GM18498 (cell line): ENCODE data around the gene CTU2.

Experiments
- ATAC-seq: cut with Tn5 transposase; IDR thresholded peaks from one replicate; pipeline ENCODE4 v1.9.1; 2021; ENCODE audit warnings: mild to moderate bottlenecking, moderate library complexity; ENCODE audit not compliant: unreplicated experiment

The CTU2 gene

GRCh38 chr16:88713054-88713453 is 6.8 kb downstream of the CTU2 start:
- ATAC-seq = no peak

- ATAC-seq = no peak
Observed at GRCh38 chr16:88713568-88714419, 7.5 kb downstream of the CTU2 start.

- ATAC-seq = no peak
Observed at GRCh38 chr16:88714420-88715302, 8.4 kb downstream of the CTU2 start.

- no peak for ATAC-seq
Observed at GRCh38 chr16:88715312-88716190, 9.2 kb downstream of the CTU2 start.

- no peak for ATAC-seq
Observed at GRCh38 chr16:88716201-88716600, 9.9 kb downstream of the CTU2 start.

- no peak for ATAC-seq
Observed at GRCh38 chr16:88716601-88717001, 10.3 kb downstream of the CTU2 start.

GRCh38 chr16:88718178-88718577 is 11.9 kb downstream of the CTU2 start:
- no peak for ATAC-seq

- ATAC-seq = no peak
Observed at GRCh38 chr16:88719267-88719932, 13.1 kb downstream of the CTU2 start.

- ATAC-seq = no peak
Observed at GRCh38 chr16:88719933-88720296, 13.6 kb downstream of the CTU2 start.

- no peak for ATAC-seq
Observed at GRCh38 chr16:88720396-88720970, 14.2 kb downstream of the CTU2 start.

GRCh38 chr16:88721236-88721635 is 14.9 kb downstream of the CTU2 start:
- ATAC-seq = no peak

GRCh38 chr16:88721815-88722755 is 15.8 kb downstream of the CTU2 start:
- ATAC-seq = no peak

GRCh38 chr16:88722784-88723506 is 16.6 kb downstream of the CTU2 start:
- no peak for ATAC-seq

- ATAC-seq = no peak
Observed at GRCh38 chr16:88723507-88723887, 17.2 kb downstream of the CTU2 start.

- ATAC-seq = no peak
Observed at GRCh38 chr16:88723911-88724310, 17.6 kb downstream of the CTU2 start.

- no peak for ATAC-seq
Observed at GRCh38 chr16:88724855-88725555, 18.7 kb downstream of the CTU2 start.

- no peak for ATAC-seq
Observed at GRCh38 chr16:88725609-88726407, 19.5 kb downstream of the CTU2 start.
